HG03521 (cell line): ENCODE data around the gene LVRN.

Source experiments
- ATAC-seq: cut with Tn5 transposase; IDR thresholded peaks from one replicate; pipeline ENCODE4 v1.9.1; 2021; ENCODE audit warnings: mild to moderate bottlenecking, moderate library complexity; ENCODE audit not compliant: unreplicated experiment

The LVRN gene

GRCh38 chr5:116023619-116024018 is 61.3 kb downstream of the LVRN start:
- ATAC-seq, result no peak

GRCh38 chr5:116025866-116026265 is 63.6 kb downstream of the LVRN start:
- no peak for ATAC-seq

GRCh38 chr5:116032094-116032517 is 69.8 kb downstream of the LVRN start, which contains the start of gene ARL14EPL:
ARL14EPL (plus strand) TSS chr5:116032472; CDS start chr5:116051466, 18,994 bp downstream.
- peak; percentile 89 for ATAC-seq

- ATAC-seq, result no peak
These were observed 70.7 kb downstream of the LVRN start for GRCh38 chr5:116032991-116033390.

- no peak for ATAC-seq
These were observed 72.8 kb downstream of the LVRN start for GRCh38 chr5:116035123-116035522.

GRCh38 chr5:116037236-116037822 is 75.1 kb downstream of the LVRN start:
- no peak for ATAC-seq

GRCh38 chr5:116038817-116039216 is 76.5 kb downstream of the LVRN start:
- peak; percentile 84 for ATAC-seq

- ATAC-seq, result no peak
These were observed 80.1 kb downstream of the LVRN start for GRCh38 chr5:116042375-116042774.

GRCh38 chr5:116044073-116044472 is 81.8 kb downstream of the LVRN start:
- no peak for ATAC-seq

- ATAC-seq, result no peak
These were observed 83.5 kb downstream of the LVRN start for GRCh38 chr5:116045821-116046220.

GRCh38 chr5:116046261-116046660 is 84.0 kb downstream of the LVRN start:
- ATAC-seq, result no peak

GRCh38 chr5:116046823-116047222 is 84.5 kb downstream of the LVRN start:
- no peak for ATAC-seq

- no peak for ATAC-seq
These were observed 96.2 kb downstream of the LVRN start for GRCh38 chr5:116058346-116058936.

- ATAC-seq, result no peak
These were observed 100.1 kb downstream of the LVRN start for GRCh38 chr5:116062352-116062751.

GRCh38 chr5:116063950-116064349 is 101.7 kb downstream of the LVRN start:
- ATAC-seq, result no peak

- peak; percentile 48 for ATAC-seq
These were observed 105.9 kb downstream of the LVRN start for GRCh38 chr5:116068028-116068632.

- ATAC-seq, result no peak
These were observed 108.9 kb downstream of the LVRN start for GRCh38 chr5:116071211-116071610.

GRCh38 chr5:116075191-116075831 is 113.0 kb downstream of the LVRN start:
- ATAC-seq, result no peak

- ATAC-seq, result peak; percentile 98
These were observed 114.2 kb downstream of the LVRN start for GRCh38 chr5:116076496-116076895.
